Measurements from ENCODE around the gene FAM20A.

Gene FAM20A

GRCh38 chr17:68600931-68601564 lies at the start of gene FAM20A:
TSS of gene FAM20A (minus strand) at chr17:68601367. CDS start at chr17:68600666, 701 bp downstream.
- DNase-seq: no peak

DNA sequence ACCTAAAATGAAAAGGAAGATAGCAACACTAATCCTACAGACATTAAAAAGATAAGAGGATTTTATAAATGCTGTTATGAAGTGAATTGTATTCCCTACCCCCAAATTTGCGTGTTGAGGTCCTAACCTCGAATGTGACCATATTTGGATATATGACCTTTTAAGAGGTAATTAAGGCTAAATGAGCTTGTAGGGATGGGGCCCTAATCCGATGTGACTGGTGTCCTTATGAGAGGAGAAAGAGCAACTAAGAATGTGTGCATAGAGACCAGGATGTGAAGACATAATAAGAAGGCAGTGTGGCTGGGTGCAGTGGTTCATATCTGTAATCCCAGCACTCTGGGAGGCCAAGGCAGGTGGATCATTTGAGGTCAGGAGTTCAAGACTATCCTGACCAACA lies 48.2 kb upstream of the FAM20A start:
- no peak for DNase-seq

DNA sequence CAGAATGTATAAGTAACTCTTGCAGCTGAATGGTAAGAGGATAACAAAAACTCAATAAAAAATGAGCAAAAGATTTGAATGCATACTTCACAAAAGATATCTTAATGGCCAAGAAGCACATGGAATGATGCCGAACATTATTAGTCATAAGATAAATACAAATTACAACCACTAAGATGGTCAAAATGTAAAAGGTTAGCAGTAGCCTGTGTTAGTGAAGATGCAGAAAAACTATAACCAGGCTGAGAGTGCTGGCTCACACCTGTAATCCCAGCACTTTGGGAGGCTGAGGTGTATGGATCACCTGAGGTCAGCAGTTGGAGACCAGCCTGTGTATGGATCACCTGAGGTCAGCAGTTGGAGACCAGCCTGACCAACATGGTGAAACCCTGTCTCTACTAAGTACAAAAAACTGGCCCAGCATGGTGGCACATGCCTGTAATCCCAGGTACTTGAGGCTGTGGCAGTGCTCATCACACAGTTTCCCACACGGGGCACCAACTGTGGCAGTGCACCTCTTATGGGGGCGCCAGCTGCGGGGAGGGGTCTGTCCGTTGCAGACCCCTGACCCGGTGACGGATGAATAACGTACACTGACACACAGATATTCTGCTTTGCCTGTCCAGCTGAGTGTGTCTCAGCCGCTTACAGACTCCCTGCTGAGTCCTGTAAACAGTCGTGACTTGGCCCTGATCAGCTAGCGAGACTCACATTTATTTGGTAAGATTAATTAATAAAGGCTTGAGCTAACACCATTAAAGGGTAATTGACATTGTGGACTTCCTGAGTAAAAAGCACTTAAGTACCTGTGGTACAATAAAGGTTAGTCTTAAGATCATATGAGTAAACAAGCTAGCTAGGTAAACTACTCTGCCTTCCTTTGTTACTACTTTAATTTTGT lies 45.7 kb upstream of the FAM20A start:
- DNase-seq: no peak

DNA sequence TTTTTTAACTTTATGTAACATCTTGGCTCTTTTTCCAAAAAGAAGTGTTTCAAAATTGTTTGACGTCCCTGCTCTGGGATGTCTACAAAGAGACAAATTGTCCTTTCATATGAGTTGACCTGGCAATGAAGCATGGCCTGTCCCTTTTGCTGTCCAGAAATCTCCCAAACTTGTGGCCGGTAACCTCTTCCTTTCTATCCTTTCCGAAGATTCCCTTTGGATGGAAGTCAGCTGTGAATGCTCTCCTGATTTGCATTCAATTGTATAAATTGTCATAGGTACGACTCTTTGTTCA lies 40.9 kb upstream of the FAM20A start:
- no peak for DNase-seq

GRCh38 chr17:68641276-68642117 lies 40.3 kb upstream of the FAM20A start:
- DNase-seq: no peak

- no peak for DNase-seq
These were observed 39.2 kb upstream of the FAM20A start for GRCh38 chr17:68640242-68640989.

DNA sequence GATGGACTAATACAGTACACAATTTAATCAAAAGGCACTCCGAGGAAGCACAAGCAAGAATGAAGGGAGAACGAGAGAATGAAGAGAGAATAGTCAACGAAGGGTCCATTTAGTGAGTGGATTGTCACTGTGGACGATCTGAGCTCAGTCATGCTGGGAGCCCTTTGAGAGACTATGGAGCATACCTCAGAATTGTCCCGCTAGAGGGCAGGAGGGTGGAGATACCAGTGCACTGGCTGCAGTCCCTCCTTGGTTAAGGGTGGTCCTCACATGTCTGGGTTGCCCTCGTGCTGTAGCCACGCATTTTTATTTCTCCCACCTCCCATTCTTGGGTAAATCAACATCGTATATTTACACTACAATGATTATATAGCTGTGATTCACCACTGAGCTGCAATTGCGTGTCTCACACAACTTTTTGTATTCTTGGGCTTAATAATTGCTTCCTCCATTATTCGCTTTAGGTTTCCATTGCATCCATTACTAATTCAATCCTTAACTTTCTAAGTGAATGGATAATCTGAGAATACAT lies 33.2 kb upstream of the FAM20A start:
- DNase-seq: no peak

- DNase-seq: no peak
These were observed 27.4 kb upstream of the FAM20A start for GRCh38 chr17:68628576-68628957.

DNA sequence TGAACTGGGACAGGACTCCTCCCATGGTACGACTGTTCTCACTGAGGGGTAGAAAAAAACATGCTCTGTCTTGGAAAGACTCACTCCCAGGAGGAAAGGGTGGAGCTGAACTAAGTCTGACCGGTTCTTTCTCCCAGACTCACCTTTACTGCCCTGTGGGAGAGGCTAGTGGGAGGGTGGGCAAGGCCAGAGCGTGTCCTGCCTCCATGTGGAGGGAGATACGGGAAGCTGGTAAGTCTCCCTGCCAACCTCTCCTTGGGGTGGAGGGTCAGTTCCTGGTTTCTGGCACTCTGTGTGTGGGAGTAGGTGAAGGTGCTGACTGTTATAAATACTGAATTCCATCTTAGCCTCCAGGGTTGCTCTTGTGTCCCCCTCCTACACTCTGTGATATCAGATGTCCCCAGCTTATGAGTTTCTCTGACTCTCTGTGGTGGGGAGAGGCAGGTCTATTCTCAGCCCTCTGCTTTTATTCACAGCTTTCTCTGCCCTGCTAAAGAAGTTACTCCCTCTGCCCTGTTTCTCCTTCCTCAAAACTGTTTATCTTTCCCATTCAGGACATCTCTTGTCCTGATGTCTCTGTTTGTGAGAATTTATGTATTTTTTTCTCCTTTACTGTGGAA lies 26.9 kb upstream of the FAM20A start:
- no peak for DNase-seq

DNA sequence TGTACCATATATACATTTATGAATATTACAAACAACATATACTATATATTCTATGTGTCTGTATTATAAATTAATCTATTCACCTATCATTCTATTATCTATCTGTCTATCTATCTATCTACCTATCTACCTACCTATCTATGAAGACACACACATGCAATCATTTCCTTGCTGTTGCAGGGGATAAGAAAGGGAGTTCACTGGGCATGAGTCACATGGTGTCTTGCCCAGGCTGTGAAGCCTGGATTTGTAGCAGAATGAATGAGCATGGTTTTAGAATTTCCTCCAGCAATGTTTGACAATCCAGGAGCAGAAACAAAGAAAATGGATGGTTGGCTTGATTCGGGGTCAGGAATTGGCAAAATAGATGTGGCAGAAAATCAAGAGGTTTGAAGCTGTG lies 23.2 kb upstream of the FAM20A start:
- no peak for DNase-seq

- no peak for DNase-seq
These were observed 22.6 kb upstream of the FAM20A start for GRCh38 chr17:68623811-68624210.

- DNase-seq: no peak
These were observed 21.3 kb upstream of the FAM20A start for GRCh38 chr17:68622423-68622822.

GRCh38 chr17:68621065-68621464 lies 19.9 kb upstream of the FAM20A start:
- DNase-seq: no peak

GRCh38 chr17:68616334-68616733 lies 15.2 kb upstream of the FAM20A start:
- no peak for DNase-seq

- no peak for DNase-seq
These were observed 13.6 kb upstream of the FAM20A start for GRCh38 chr17:68614718-68615117.

DNA sequence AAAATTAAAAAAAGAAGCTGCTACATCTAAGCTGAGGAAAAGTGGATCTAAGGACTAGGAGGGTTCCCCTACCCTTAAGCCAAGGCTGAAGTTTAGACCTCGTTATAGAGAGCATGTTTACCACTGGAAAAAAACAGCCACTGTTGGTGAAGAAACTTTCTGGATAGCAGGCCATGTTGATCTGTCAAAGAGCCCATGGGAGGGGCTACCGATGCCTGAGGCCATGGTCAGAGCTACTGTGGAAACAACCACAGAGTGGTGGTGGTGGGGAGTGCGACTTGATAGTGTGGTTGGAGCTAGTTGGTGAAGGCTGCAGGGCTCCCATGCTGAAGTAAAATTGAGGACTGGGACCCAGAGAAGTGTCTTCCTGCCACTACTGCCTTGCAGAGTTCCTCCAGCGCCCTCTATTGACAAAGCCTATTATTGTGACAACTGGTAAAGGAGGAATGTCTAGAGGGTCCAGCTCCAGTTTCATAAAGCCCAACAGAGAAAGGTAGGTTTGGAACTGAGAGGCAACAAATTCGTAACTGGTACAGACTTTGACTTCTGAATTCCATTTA lies 12.7 kb upstream of the FAM20A start:
- peak; percentile 62 for DNase-seq

- no peak for DNase-seq
These were observed 11.7 kb upstream of the FAM20A start for GRCh38 chr17:68612923-68613292.

GRCh38 chr17:68612209-68612922 lies 11.2 kb upstream of the FAM20A start:
- no peak for DNase-seq

- DNase-seq: peak; percentile 13
These were observed 10.4 kb upstream of the FAM20A start for GRCh38 chr17:68611353-68612208.

DNA sequence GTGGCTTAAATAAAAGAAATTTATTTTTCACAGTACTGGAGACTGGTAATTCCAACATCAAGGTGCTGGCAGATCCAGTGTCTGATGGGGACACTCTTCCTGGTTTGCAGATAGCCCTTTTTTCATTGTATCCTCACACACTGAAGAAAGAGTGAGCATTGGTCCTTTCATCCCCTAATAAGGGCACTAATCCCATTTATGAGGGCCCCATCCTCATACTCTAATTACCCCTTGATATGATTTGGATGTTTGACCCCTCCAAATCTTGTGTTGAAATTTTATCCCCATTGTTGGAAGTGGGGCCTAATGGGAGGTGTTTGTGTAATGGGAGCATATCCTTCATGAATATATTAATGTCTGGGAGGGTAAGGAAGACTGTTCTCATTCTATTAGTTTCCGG lies 9.4 kb upstream of the FAM20A start:
- no peak for DNase-seq
